Kidney (tissue), 14 donors: ENCODE results near the gene LIMK1. TPM values are rescaled to one million over a fixed set of nuclear protein-coding genes. Genes with fewer than 3 reads are reported as not detected.

Experiments used
- DNase-seq, 5 donors: peaks; one replicate each; pipeline ENCODE4 v3.0.0-alpha.2; 2013 to 2020
- FAIRE-seq: peaks from 2 replicates; lab custom pipeline; 2012; peaks lifted over from hg19 to GRCh38; lab: Jason Lieb, UNC
- H3K27ac ChIP-seq, 2 donors: one replicate each; pipeline ENCODE4 v1.7.0; 2013; ENCODE audit warnings: low read depth in 2 of 2, low read length in 2 of 2, inconsistent platforms in 1 of 2
- H3K27me3 ChIP-seq: one replicate; pipeline ENCODE4 v1.7.1; 2013; ENCODE audit warnings: low read length, inconsistent platforms; ENCODE audit not compliant: control insufficient read depth, insufficient read depth
- H3K36me3 ChIP-seq, 3 donors: one replicate each; pipeline versions ENCODE4 v1.7.0 to v1.7.1; 2013; ENCODE audit warnings: low read length in 3 of 3, control low read depth in 1 of 3, inconsistent platforms in 1 of 3; ENCODE audit not compliant: insufficient read depth in 3 of 3, control insufficient read depth in 2 of 3
- H3K4me1 ChIP-seq, 3 donors: one replicate each; pipeline versions ENCODE4 v1.7.0 to v1.7.1; 2013; ENCODE audit warnings: low read length in 3 of 3, inconsistent platforms in 1 of 3, low read depth in 1 of 3; ENCODE audit not compliant: control insufficient read depth in 2 of 3, insufficient read depth in 2 of 3
- H3K4me3 ChIP-seq, 3 donors: one replicate each; pipeline versions ENCODE4 v1.7.0 to v1.8.1; 2013; ENCODE audit warnings: low read length in 3 of 3, control low read depth in 1 of 3, inconsistent platforms in 1 of 3
- H3K9ac ChIP-seq, 3 donors: one replicate each; pipeline versions ENCODE4 v1.7.0 to v1.7.1; 2013; ENCODE audit warnings: low read length in 3 of 3, control low read depth in 1 of 3, inconsistent platforms in 1 of 3
- H3K9me3 ChIP-seq, 3 donors: one replicate each; pipeline versions ENCODE4 v1.7.0 to v1.7.1; 2013; ENCODE audit warnings: low read length in 3 of 3, control low read depth in 1 of 3, inconsistent platforms in 1 of 3; ENCODE audit not compliant: control insufficient read depth in 2 of 3, insufficient read depth in 1 of 3
- CTCF ChIP-seq: IDR thresholded peaks from 3 replicates; pipeline ENCODE4 v1.5.1; 2012; ENCODE audit warnings: mild to moderate bottlenecking, moderate library complexity, borderline replicate concordance; ENCODE audit not compliant: insufficient read depth; ENCODE audit errors: extremely low read depth
- intact Hi-C: fragments of 100-400 bp; cut with DNase I; formaldehyde crosslinking; loops from one replicate; pipeline ENCODE4 v1.11.1; 2022
- polyA plus RNA-seq: library from polyadenylated mRNA; stranded (reverse); fragments of 350-450 nt; fragmentation: Illumina TruSeq; extraction: RNeasy Lipid Tissue Mini Kit (QIAGEN cat#74804); gene quantifications from one replicate; pipeline ENCODE4 v1.2.3, GENCODE V29; 2014; ENCODE audit warnings: low read depth, low replicate concordance; ENCODE audit not compliant: insufficient read depth
- total RNA-seq: library from RNA; stranded (reverse); fragmentation: NEBNext Ultra II Directional; extraction: Animal tissue kit (Norgen Biotek cat#: 25700); gene quantifications from one replicate; pipeline ENCODE4 v1.2.1, GENCODE V29; 2021
- donor health status: control.
- donor health status: control.
- donor health status: control.
- donor health status: control.
- donor health status: control.
- donor health status: DM: yes; HTN: yes; CAD: no.
- donor health status: Normal renal cell carcinoma (clear cell type).

The LIMK1 gene
- total and polyA plus RNA-seq, 2 donors from 2014 or later: 9.1 to 23.8 TPM

GRCh38 chr7:74093671-74094223 is 10.1 kb downstream of the LIMK1 start:
- Histone ChIP-seq H3K9ac (no peak overlapping the region), H3K27me3 (no peaks in the 10 kb centered on the region)
- TF ChIP-seq CTCF: no peak

GRCh38 chr7:74094224-74095101 is 10.9 kb downstream of the LIMK1 start:
- no peaks in the 10 kb centered on the region for H3K36me3 ChIP-seq
- intact Hi-C loops: no loop called here
- H3K4me3 ChIP-seq: peak overlapping the region; percentile 26 to 72 (median 55)
- peak overlapping the region; percentile 57 to 63 for H3K27ac ChIP-seq
- no peaks in the 10 kb centered on the region for H3K9me3 ChIP-seq
- FAIRE-seq (no peak), DNase-seq (peak; percentile 79 to 93 (median 84))
- peaks cover 0 to 21% (median 0%) of the 10 kb centered on the region in 3 donors for H3K4me1 ChIP-seq
- H3K9ac ChIP-seq: peak overlapping the region in 2 of 3 donors; percentile 12 to 67
- no peaks in the 10 kb centered on the region for H3K27me3 ChIP-seq
- TF ChIP-seq CTCF: no peak

More at GRCh38 chr7:74093671-74094223, 10.1 kb downstream of the LIMK1 start:
- Histone ChIP-seq H3K9me3 (no peaks in the 10 kb centered on the region), H3K36me3 (no peaks in the 10 kb centered on the region), H3K27ac (peak overlapping the region; percentile 57 to 63), H3K4me1 (peaks cover 0 to 21% (median 0%) of the 10 kb centered on the region in 3 donors), H3K4me3 (peak overlapping the region in 1 of 3 donors; percentile 72)
- DNase-seq: peak in 1 of 5 donors; percentile 7
- FAIRE-seq: no peak
- intact Hi-C loops: no loop called here

GRCh38 chr7:74095135-74095534 is 11.5 kb downstream of the LIMK1 start:
- no peaks in the 10 kb centered on the region for H3K9me3 ChIP-seq
- TF ChIP-seq CTCF: no peak
- peak overlapping the region in 2 of 3 donors; percentile 11 to 67 for H3K9ac ChIP-seq
- peak in 1 of 5 donors; percentile 63 for DNase-seq
- H3K4me1 ChIP-seq: peaks cover 0 to 21% (median 0%) of the 10 kb centered on the region in 3 donors
- no peaks in the 10 kb centered on the region for H3K27me3 ChIP-seq
- no peak overlapping the region for H3K27ac ChIP-seq
- no peaks in the 10 kb centered on the region for H3K36me3 ChIP-seq
- peak overlapping the region in 2 of 3 donors; percentile 26 to 72 for H3K4me3 ChIP-seq
- FAIRE-seq: no peak
- intact Hi-C loops: no loop called here
